Keratinocyte (primary cell): ENCODE results near the gene KHDC1L. TPM values are rescaled to one million over a fixed set of nuclear protein-coding genes. Genes with fewer than 3 reads are reported as not detected.
"Not testable (repeated sequence)": the region's sequence is repeated elsewhere in the genome, so short reads cannot be mapped to it uniquely, and the experiment has no call there.

ENCODE experiments used
- DNase-seq: peaks from one replicate; pipeline ENCODE4 v3.0.0-alpha.2; 2011; ENCODE audit warnings: low read depth, missing footprints, low spot score
- FAIRE-seq: peaks from 2 replicates; lab custom pipeline; 2011; peaks lifted over from hg19 to GRCh38; lab: Jason Lieb, UNC
- H2AFZ ChIP-seq: 2 replicates; pipeline ENCODE4 v1.6.0; 2012; ENCODE audit warnings: low read length, control low read depth, inconsistent platforms; ENCODE audit not compliant: control insufficient read depth
- H3K27ac ChIP-seq: 2 replicates; pipeline ENCODE4 v1.5.1; 2011; ENCODE audit warnings: low read length; ENCODE audit not compliant: control insufficient read depth, insufficient read depth
- H3K27me3 ChIP-seq: 3 replicates; pipeline ENCODE4 v1.6.0; 2011; ENCODE audit warnings: low read length; ENCODE audit not compliant: control insufficient read depth, insufficient read depth; ENCODE audit errors: extremely low read depth
- H3K36me3 ChIP-seq, 2 experiments: 2 replicates in 1 of 2; 3 replicates in 1 of 2; pipeline ENCODE4 v1.5.1; 2011; ENCODE audit warnings: low read length in 2 of 2, mild to moderate bottlenecking in 1 of 2; ENCODE audit not compliant: control insufficient read depth in 2 of 2, insufficient read depth in 2 of 2; ENCODE audit errors: extremely low read depth in 1 of 2
- H3K4me1 ChIP-seq: 3 replicates; pipeline ENCODE4 v1.5.1; 2011; ENCODE audit warnings: low read length; ENCODE audit not compliant: control insufficient read depth, insufficient read depth; ENCODE audit errors: extremely low read depth
- H3K4me2 ChIP-seq: 3 replicates; pipeline ENCODE4 v1.6.0; 2011; ENCODE audit warnings: low read depth, low read length; ENCODE audit not compliant: control insufficient read depth, insufficient read depth; ENCODE audit errors: extremely low read depth
- H3K4me3 ChIP-seq, 3 experiments: fragments of 200-600 bp in 1 of 3; sonication (generic) in 1 of 3; 2 replicates in 2 of 3; 3 replicates in 1 of 3; pipeline ENCODE4 v1.5.1; 2011 to 2016; ENCODE audit warnings: low read length in 3 of 3, mild to moderate bottlenecking in 3 of 3, control low read depth in 2 of 3, inconsistent platforms in 1 of 3, low read depth in 1 of 3, mixed read lengths in 1 of 3, mixed run types in 1 of 3, moderate library complexity in 1 of 3; ENCODE audit not compliant: control insufficient read depth in 2 of 3, insufficient read depth in 2 of 3; ENCODE audit errors: extremely low read depth in 1 of 3
- H3K79me2 ChIP-seq: 2 replicates; pipeline ENCODE4 v1.6.0; 2012; ENCODE audit warnings: low read length; ENCODE audit not compliant: control insufficient read depth, insufficient read depth
- H3K9ac ChIP-seq: 3 replicates; pipeline ENCODE4 v1.6.0; 2011; ENCODE audit warnings: low read length; ENCODE audit not compliant: control insufficient read depth, insufficient read depth; ENCODE audit errors: extremely low read depth
- H3K9me1 ChIP-seq: 3 replicates; pipeline ENCODE4 v1.6.0; 2011; ENCODE audit warnings: low read length; ENCODE audit not compliant: control insufficient read depth, insufficient read depth; ENCODE audit errors: extremely low read depth
- H3K9me3 ChIP-seq: 2 replicates; pipeline ENCODE4 v1.5.1; 2012; ENCODE audit warnings: low read depth, low read length; ENCODE audit not compliant: control insufficient read depth
- H4K20me1 ChIP-seq: 3 replicates; pipeline ENCODE4 v1.6.0; 2011; ENCODE audit warnings: low read length; ENCODE audit not compliant: control insufficient read depth, insufficient read depth; ENCODE audit errors: extremely low read depth
- EZH2 ChIP-seq: IDR thresholded peaks from one replicate; pipeline ENCODE4 v1.6.1; 2012; ENCODE audit warnings: inconsistent platforms, mild to moderate bottlenecking, low read length, moderate library complexity
- dilution Hi-C: fragments of 300-500 bp; cut with MboI; formaldehyde crosslinking; loops from one replicate; pipeline ENCODE4 v1.7.0; 2020; ENCODE audit warnings: low sequenced_read_pairs; ENCODE audit not compliant: extremely low pct_ligation_motif_present
- polyA plus RNA-seq, 5 experiments: library from polyadenylated mRNA; depleted of rRNA in 3 of 5; stranded (reverse) in 3 of 5; stranded (forward) in 1 of 5; unstranded in 1 of 5; fragments of >200 nt; gene quantifications; 1 replicate in 1 of 5; 2 replicates in 3 of 5; 3 replicates in 1 of 5; pipeline versions ENCODE4 v1.2.1 to v1.2.3, GENCODE V29; 2011 to 2012; ENCODE audit warnings: missing spikeins in 2 of 5, low read depth in 1 of 5, low replicate concordance in 1 of 5
- TF ChIP-seq, protein P1 (sequence below), 3 experiments: IDR thresholded peaks in 1 of 3; conservative IDR thresholded peaks in 1 of 3; optimal IDR thresholded peaks in 1 of 3; 2 replicates in 2 of 3; 3 replicates in 1 of 3; pipeline versions ENCODE3 to v1.5.1; 2011; ENCODE audit warnings: low read length in 3 of 3, mild to moderate bottlenecking in 3 of 3, moderate library complexity in 2 of 3, control low read depth in 1 of 3, inconsistent platforms in 1 of 3; ENCODE audit not compliant: insufficient read depth in 2 of 3; ENCODE audit errors: extremely low read depth in 1 of 3

KHDC1L gene
- polyA plus RNA-seq, 1 donor (not counting 4 experiments of a cell fraction or from before 2014, with no cell fraction given), result not detected

- Histone ChIP-seq H3K9ac (no peak overlapping the region), H3K27ac (no peak overlapping the region), H4K20me1 (no peaks in the 10 kb centered on the region), H3K9me3 (no peaks in the 10 kb centered on the region), H2AFZ (no peak overlapping the region), H3K36me3 (no peaks in the 10 kb centered on the region), H3K27me3 (no peaks in the 10 kb centered on the region), H3K4me3 (no peak overlapping the region), H3K9me1 (no peaks in the 10 kb centered on the region), H3K79me2 (no peaks in the 10 kb centered on the region), H3K4me2 (no peak overlapping the region), H3K4me1 (no peaks in the 10 kb centered on the region)
- no peak for DNase-seq
- no peak for FAIRE-seq
- no peak for TF ChIP-seq EZH2
- TF ChIP-seq, protein P1, sequence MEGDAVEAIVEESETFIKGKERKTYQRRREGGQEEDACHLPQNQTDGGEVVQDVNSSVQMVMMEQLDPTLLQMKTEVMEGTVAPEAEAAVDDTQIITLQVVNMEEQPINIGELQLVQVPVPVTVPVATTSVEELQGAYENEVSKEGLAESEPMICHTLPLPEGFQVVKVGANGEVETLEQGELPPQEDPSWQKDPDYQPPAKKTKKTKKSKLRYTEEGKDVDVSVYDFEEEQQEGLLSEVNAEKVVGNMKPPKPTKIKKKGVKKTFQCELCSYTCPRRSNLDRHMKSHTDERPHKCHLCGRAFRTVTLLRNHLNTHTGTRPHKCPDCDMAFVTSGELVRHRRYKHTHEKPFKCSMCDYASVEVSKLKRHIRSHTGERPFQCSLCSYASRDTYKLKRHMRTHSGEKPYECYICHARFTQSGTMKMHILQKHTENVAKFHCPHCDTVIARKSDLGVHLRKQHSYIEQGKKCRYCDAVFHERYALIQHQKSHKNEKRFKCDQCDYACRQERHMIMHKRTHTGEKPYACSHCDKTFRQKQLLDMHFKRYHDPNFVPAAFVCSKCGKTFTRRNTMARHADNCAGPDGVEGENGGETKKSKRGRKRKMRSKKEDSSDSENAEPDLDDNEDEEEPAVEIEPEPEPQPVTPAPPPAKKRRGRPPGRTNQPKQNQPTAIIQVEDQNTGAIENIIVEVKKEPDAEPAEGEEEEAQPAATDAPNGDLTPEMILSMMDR (optimal IDR thresholded peaks at IDR 0.05 in 1 of 3, IDR thresholded peaks at IDR 0.05 in 1 of 3, conservative IDR thresholded peaks at IDR 0.05 in 1 of 3; ENCODE audit: extremely low read depth in 1 of 3, insufficient read depth in 2 of 3, low read length in 3 of 3), result no peak
- dilution Hi-C loops, result no loop called here
These were observed 25.0 kb downstream of the KHDC1L start for GRCh38 chr6:73200247-73200646.

DNA sequence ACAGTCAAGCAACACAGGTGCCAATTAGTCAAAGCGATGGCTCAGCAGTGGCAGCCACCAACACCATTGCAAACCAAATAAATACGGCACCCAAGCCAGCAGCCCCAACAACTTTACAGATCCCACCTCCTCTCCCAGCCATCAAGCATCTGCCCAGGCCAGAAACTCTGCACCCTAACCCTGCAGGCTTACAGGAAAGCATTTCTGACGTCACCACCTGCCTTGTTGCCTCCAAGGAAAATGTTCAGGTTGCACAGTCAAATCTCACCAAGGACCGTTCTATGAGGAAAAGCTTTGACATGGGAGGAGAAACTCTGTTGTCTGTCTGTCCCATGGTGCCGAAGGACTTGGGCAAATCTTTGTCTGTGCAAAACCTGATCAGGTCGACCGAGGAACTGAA is 30.6 kb downstream of the KHDC1L start:
- Histone ChIP-seq H4K20me1 (no peaks in the 10 kb centered on the region), H3K4me2 (no peak overlapping the region), H3K27me3 (no peaks in the 10 kb centered on the region), H3K27ac (no peak overlapping the region), H3K79me2 (no peaks in the 10 kb centered on the region), H3K36me3 (peaks cover 0 to 1% of the 10 kb centered on the region in 2 experiments), H3K9ac (no peak overlapping the region), H3K9me1 (no peaks in the 10 kb centered on the region), H3K4me3 (no peak overlapping the region), H3K4me1 (no peaks in the 10 kb centered on the region), H2AFZ (no peak overlapping the region), H3K9me3 (no peaks in the 10 kb centered on the region)
- dilution Hi-C loops, result no loop called here
- no peak for TF ChIP-seq EZH2
- TF ChIP-seq, protein P1 (optimal IDR thresholded peaks at IDR 0.05 in 1 of 3, IDR thresholded peaks at IDR 0.05 in 1 of 3, conservative IDR thresholded peaks at IDR 0.05 in 1 of 3; ENCODE audit: extremely low read depth in 1 of 3, insufficient read depth in 2 of 3, low read length in 3 of 3), result no peak
- FAIRE-seq (no peak), DNase-seq (no peak)

DNA sequence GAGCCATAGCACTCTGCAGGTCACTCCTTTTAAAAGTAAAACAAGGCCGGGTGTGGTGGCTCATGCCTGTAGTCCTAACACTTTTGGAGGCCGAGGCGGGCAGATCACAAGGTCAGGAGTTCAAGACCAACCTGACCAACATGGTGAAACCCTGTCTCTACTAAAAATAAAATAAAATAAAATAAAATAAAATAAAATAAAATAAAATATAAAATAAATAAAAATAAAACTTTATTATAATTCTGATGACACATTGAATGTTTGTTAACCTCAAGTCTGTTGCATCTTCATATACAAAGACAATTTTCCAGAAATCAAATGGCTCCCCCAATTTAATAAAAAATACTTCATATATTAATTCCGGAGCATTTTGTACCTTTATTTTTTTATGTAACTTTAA is 32.0 kb downstream of the KHDC1L start:
- H4K20me1 ChIP-seq, H3K79me2 ChIP-seq, H3K9me1 ChIP-seq, H3K4me2 ChIP-seq, H3K4me3 ChIP-seq, H2AFZ ChIP-seq, H3K9ac ChIP-seq, H3K9me3 ChIP-seq, H3K36me3 ChIP-seq, DNase-seq, dilution Hi-C loops, H3K4me1 ChIP-seq, H3K27ac ChIP-seq, FAIRE-seq, H3K27me3 ChIP-seq: not testable (repeated sequence)
